Measurements from ENCODE around the gene ALKBH3.

ALKBH3 gene

GRCh38 chr11:43861141-43861540, 19.5 kb upstream of the ALKBH3 start:
- no peak for DNase-seq (ENCODE audit: low spot score)
- no peak for TF ChIP-seq CTCF (IDR thresholded peaks at IDR 0.05; ENCODE audit: borderline replicate concordance, control extremely low read depth, extremely low read depth, insufficient read depth, missing control alignments)
- in situ Hi-C loops (cut with MboI; ENCODE audit: low sequenced_read_pairs, unreplicated experiment): no loop called here

GRCh38 chr11:43866520-43866919, 14.1 kb upstream of the ALKBH3 start:
- TF ChIP-seq CTCF (IDR thresholded peaks at IDR 0.05; ENCODE audit: borderline replicate concordance, control extremely low read depth, extremely low read depth, insufficient read depth, missing control alignments): no peak
- in situ Hi-C loops (cut with MboI; ENCODE audit: low sequenced_read_pairs, unreplicated experiment): no loop called here
- DNase-seq (ENCODE audit: low spot score): no peak

- in situ Hi-C loops (cut with MboI; ENCODE audit: low sequenced_read_pairs, unreplicated experiment): no loop called here
- no peak for DNase-seq (ENCODE audit: low spot score)
- TF ChIP-seq CTCF (IDR thresholded peaks at IDR 0.05; ENCODE audit: borderline replicate concordance, control extremely low read depth, extremely low read depth, insufficient read depth, missing control alignments): no peak
Observed at GRCh38 chr11:43866969-43867368, 13.7 kb upstream of the ALKBH3 start.

GRCh38 chr11:43868852-43869567, 11.6 kb upstream of the ALKBH3 start:
- DNase-seq (ENCODE audit: low spot score): peak; percentile 76
- in situ Hi-C loops (cut with MboI; ENCODE audit: low sequenced_read_pairs, unreplicated experiment): no loop called here
- no peak for TF ChIP-seq CTCF (IDR thresholded peaks at IDR 0.05; ENCODE audit: borderline replicate concordance, control extremely low read depth, extremely low read depth, insufficient read depth, missing control alignments)

GRCh38 chr11:43871051-43871450, 9.6 kb upstream of the ALKBH3 start:
- no peak for DNase-seq (ENCODE audit: low spot score)
- in situ Hi-C loops (cut with MboI; ENCODE audit: low sequenced_read_pairs, unreplicated experiment): no loop called here
- no peak for TF ChIP-seq CTCF (IDR thresholded peaks at IDR 0.05; ENCODE audit: borderline replicate concordance, control extremely low read depth, extremely low read depth, insufficient read depth, missing control alignments)

GRCh38 chr11:43872995-43873394, 7.6 kb upstream of the ALKBH3 start:
- no peak for DNase-seq (ENCODE audit: low spot score)
- no peak for TF ChIP-seq CTCF (IDR thresholded peaks at IDR 0.05; ENCODE audit: borderline replicate concordance, control extremely low read depth, extremely low read depth, insufficient read depth, missing control alignments)
- in situ Hi-C loops (cut with MboI; ENCODE audit: low sequenced_read_pairs, unreplicated experiment): no loop called here
